HL-60 (cell line): ENCODE measurements around the gene LRRC8B.
"Not testable (repeated sequence)": the region's sequence is repeated elsewhere in the genome, so short reads cannot be mapped to it uniquely, and the experiment has no call there.

ENCODE experiments used
- DNase-seq, 2 experiments: peaks; one replicate each; pipeline ENCODE4 v3.0.0-alpha.2; 2010 to 2020; ENCODE audit warnings: low read depth in 1 of 2, low spot score in 1 of 2
- H3K27ac ChIP-seq: fragments of 250-450 bp; sonication (Bioruptor Pico); replicated peaks from 2 replicates; pipeline ENCODE4 v1.5.1; 2020; ENCODE audit warnings: mild to moderate bottlenecking, moderate library complexity
- H3K27me3 ChIP-seq: fragments of 250-450 bp; sonication (Bioruptor Pico); 2 replicates; pipeline ENCODE4 v1.5.1; 2021; ENCODE audit warnings: mild to moderate bottlenecking, moderate library complexity; ENCODE audit not compliant: insufficient read depth, poor library complexity, severe bottlenecking
- H3K4me3 ChIP-seq: replicated peaks from 2 replicates; pipeline ENCODE4 v1.5.1; 2011; ENCODE audit warnings: mild to moderate bottlenecking, control low read depth, low read length; ENCODE audit not compliant: insufficient read depth
- GABPA ChIP-seq: IDR thresholded peaks from 2 replicates; pipeline ENCODE4 v1.6.1; 2012; ENCODE audit warnings: low read depth
- POLR2AphosphoS5 ChIP-seq: IDR thresholded peaks from 2 replicates; pipeline ENCODE4 v1.6.1; 2012; ENCODE audit warnings: low read depth
- SPI1 ChIP-seq: IDR thresholded peaks from 2 replicates; pipeline ENCODE4 v1.6.1; 2012; ENCODE audit warnings: low read depth, mild to moderate bottlenecking, borderline replicate concordance
- TF ChIP-seq, protein P1 (sequence below): IDR thresholded peaks from 2 replicates; pipeline ENCODE4 v1.6.1; 2012; ENCODE audit warnings: low read depth; ENCODE audit not compliant: insufficient replicate concordance
- TF ChIP-seq, protein P2 (sequence below): IDR thresholded peaks from one replicate; pipeline ENCODE4 v1.5.1; 2011; ENCODE audit warnings: low read length, control low read depth, inconsistent platforms; ENCODE audit not compliant: insufficient read depth

The LRRC8B gene

DNA sequence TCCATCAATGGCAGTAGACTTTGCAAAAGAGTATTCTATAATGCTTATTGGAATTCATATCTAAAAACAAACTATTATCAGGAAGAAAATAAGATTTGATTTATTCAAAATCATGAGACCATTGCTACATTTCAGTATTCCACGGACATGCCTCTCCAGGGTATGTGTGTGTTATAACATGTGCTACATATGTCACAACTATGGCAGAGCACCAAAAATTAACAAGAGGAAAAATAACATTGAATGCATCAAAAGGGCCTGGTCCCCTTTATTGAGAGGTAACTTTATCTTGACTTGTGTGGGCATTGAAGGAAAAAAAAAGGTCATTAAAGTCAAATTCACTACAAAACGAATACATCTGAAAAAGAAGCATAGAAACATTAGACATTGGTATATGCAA lies 22.6 kb upstream of the LRRC8B start:
- no peak overlapping the region for H3K4me3 ChIP-seq
- no peak for DNase-seq
- no peaks in the 10 kb centered on the region for H3K27me3 ChIP-seq
- TF ChIP-seq SPI1 = no peak
- TF ChIP-seq, protein P1, sequence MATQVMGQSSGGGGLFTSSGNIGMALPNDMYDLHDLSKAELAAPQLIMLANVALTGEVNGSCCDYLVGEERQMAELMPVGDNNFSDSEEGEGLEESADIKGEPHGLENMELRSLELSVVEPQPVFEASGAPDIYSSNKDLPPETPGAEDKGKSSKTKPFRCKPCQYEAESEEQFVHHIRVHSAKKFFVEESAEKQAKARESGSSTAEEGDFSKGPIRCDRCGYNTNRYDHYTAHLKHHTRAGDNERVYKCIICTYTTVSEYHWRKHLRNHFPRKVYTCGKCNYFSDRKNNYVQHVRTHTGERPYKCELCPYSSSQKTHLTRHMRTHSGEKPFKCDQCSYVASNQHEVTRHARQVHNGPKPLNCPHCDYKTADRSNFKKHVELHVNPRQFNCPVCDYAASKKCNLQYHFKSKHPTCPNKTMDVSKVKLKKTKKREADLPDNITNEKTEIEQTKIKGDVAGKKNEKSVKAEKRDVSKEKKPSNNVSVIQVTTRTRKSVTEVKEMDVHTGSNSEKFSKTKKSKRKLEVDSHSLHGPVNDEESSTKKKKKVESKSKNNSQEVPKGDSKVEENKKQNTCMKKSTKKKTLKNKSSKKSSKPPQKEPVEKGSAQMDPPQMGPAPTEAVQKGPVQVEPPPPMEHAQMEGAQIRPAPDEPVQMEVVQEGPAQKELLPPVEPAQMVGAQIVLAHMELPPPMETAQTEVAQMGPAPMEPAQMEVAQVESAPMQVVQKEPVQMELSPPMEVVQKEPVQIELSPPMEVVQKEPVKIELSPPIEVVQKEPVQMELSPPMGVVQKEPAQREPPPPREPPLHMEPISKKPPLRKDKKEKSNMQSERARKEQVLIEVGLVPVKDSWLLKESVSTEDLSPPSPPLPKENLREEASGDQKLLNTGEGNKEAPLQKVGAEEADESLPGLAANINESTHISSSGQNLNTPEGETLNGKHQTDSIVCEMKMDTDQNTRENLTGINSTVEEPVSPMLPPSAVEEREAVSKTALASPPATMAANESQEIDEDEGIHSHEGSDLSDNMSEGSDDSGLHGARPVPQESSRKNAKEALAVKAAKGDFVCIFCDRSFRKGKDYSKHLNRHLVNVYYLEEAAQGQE = no peak
- TF ChIP-seq GABPA = no peak
- TF ChIP-seq, protein P2, sequence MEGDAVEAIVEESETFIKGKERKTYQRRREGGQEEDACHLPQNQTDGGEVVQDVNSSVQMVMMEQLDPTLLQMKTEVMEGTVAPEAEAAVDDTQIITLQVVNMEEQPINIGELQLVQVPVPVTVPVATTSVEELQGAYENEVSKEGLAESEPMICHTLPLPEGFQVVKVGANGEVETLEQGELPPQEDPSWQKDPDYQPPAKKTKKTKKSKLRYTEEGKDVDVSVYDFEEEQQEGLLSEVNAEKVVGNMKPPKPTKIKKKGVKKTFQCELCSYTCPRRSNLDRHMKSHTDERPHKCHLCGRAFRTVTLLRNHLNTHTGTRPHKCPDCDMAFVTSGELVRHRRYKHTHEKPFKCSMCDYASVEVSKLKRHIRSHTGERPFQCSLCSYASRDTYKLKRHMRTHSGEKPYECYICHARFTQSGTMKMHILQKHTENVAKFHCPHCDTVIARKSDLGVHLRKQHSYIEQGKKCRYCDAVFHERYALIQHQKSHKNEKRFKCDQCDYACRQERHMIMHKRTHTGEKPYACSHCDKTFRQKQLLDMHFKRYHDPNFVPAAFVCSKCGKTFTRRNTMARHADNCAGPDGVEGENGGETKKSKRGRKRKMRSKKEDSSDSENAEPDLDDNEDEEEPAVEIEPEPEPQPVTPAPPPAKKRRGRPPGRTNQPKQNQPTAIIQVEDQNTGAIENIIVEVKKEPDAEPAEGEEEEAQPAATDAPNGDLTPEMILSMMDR = no peak
- TF ChIP-seq POLR2AphosphoS5 = no peak
- H3K27ac ChIP-seq = no peak overlapping the region

DNA sequence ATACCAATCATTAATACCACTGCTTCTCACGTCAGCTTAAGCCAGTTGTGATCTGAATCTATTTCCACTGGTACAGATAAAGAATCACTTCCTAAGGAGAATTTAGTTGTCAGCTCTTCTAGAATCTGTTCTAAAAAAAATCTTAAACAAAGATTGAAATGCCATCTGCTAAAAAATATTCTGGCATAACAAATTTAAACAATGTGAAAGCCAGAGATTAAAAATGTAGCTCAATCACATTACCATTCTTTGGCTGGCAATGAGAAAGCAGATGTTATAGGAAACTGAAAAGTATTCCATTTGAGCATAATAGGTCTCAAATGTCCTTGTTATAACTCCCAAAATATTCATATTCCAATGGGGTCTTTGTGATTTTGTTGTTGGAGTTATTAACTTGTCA lies 21.7 kb upstream of the LRRC8B start:
- DNase-seq = no peak
- Histone ChIP-seq H3K27ac (no peak overlapping the region), H3K27me3 (no peaks in the 10 kb centered on the region), H3K4me3 (no peak overlapping the region)
- TF ChIP-seq, protein P1 = no peak
- no peak for TF ChIP-seq POLR2AphosphoS5
- no peak for TF ChIP-seq SPI1
- TF ChIP-seq, protein P2 = no peak
- TF ChIP-seq GABPA = no peak

DNA sequence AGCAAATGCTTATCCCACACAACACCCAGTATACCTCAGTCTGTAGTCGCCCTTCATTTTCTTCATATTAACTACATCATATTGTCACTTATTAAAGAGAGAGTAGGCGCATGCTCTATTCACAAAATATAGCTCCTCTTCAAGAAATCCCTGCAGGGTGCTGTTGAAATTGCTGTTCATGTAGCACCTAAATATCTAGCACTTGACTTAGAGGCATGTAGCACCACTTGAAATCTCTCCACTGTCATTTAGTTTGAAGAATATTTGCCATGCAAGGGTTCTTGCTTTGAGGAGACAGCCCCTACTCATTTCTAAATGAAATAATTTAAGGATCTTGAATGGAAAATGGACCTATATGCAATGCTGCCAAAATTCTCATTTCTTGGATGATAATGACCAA lies 20.9 kb upstream of the LRRC8B start:
- Histone ChIP-seq H3K27me3 (no peaks in the 10 kb centered on the region), H3K4me3 (no peak overlapping the region), H3K27ac (no peak overlapping the region)
- TF ChIP-seq, protein P1 = no peak
- no peak for TF ChIP-seq GABPA
- no peak for TF ChIP-seq SPI1
- TF ChIP-seq POLR2AphosphoS5 = no peak
- TF ChIP-seq, protein P2 = no peak
- no peak for DNase-seq

DNA sequence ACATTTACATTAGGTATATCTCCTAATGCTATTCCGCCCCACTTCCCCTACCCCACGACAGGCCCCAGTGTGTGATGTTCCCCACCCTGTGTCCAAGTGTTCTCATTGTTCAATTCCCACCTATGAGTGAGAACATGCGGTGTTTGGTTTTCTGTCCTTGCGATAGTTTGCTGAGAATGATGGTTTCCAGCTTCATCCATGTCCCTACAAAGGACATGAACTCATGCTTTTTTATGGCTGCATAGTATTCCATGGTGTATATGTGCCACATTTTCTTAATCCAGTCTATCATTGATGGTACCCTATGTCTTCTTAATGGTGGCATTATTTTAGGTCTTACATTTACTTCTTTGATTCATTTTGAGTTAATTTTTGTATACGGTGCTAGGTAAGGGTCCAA lies 14.6 kb upstream of the LRRC8B start:
- not testable (repeated sequence) for H3K4me3 ChIP-seq, DNase-seq, H3K27ac ChIP-seq, H3K27me3 ChIP-seq
